Measurements from ENCODE around the gene CFAP251. TPM values are rescaled to one million over a fixed set of nuclear protein-coding genes. Genes with fewer than 3 reads are reported as not detected.

The CFAP251 gene
- total RNA-seq, 2 experiments from 2014 or later, result 1.9 to 2.2 TPM

DNA sequence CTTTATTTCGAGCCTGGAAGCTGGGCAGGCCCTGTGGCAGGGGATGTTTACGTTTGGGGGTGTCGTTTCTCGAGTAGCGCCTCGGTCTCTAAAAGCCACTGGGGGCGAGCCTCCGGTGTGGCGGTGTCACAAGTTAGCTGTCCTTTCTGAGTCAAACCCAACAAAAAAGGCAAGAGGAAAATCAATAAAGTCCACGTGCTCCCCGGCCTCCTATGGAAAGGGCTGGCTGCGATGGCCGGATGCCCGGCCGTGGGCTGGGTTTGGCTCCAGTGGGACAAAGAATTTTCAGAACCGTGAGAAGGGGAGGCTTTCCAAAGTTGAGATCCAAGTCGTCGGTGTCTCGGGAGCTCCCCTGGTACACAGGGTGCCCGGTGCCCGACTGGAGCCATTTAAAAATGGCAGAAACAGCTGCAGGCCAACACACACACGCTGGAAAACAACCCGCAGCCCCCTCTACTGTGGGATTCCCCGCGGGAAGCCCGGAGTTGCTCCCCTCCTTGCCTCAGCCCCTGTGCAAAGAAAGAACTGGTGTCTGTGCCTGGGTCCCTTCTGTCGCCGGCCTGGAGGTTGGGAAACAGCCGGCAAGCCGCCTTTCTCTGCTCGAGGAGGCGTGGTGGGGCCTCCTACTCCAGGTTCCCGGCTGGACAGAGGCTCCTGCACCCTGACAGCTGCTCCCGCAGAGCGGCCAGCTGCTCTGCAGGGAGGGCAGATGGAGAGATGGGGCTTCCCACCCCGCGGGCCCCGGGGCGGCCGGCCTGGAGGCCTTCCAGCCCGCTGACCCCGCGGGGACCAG is 105.1 kb downstream of the CFAP251 start:
- no peak for DNase-seq
- no peak overlapping the region for H3K27ac Mint-ChIP-seq
- H3K27me3 Mint-ChIP-seq, result peaks cover 33% of the 10 kb centered on the region
- H3K9me3 Mint-ChIP-seq, result peaks cover 2% of the 10 kb centered on the region
- CTCF ChIA-PET, result interaction anchor here (1.0 to 1.2 kb wide), 2 partner anchors 31 to 105 kb away, joined by 3 read pairs; partner anchors contain the start of gene CFAP251
- peak overlapping the region; percentile 70 for H3K4me3 Mint-ChIP-seq
- no peaks in the 10 kb centered on the region for H3K36me3 Mint-ChIP-seq (ENCODE audit: low read depth)
- peaks cover 11% of the 10 kb centered on the region for H3K4me1 Mint-ChIP-seq
- POLR2A ChIA-PET, result interaction anchor here (1.0 to 2.1 kb wide), 3 partner anchors 17 to 105 kb away, joined by 3 to 9 read pairs (median 5); partner anchors contain the start of gene CFAP251

DNA sequence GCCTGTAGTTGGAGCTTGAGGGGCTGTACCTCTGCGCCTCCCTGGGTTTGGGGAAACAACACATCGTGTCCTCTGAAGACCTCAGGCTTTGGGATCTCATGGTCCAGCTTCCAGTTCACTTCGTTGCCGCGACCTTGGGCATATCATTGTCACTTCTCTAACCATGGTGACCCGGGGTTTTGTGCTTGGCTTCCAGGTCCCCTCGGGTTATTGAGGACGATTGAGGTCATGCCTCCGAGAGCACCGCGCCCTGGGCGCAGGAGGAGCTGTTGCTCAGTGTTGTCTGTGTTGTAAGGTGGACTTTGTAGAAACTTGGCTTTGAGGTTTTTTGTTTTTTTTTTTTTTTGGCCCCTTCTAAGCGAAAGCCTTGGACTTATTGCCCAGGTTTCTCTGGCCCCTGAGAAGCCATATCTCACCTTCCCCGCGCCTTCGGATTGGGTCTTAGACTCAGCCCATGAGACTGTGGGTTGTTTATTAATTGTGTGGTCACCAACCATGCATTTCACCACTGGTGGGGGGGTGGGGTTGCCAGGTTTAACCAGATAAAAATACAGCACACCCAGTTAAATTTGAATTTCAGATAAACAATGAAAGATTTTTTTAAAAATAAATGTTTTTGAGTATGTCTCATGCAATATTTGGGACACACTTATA is 105.9 kb downstream of the CFAP251 start:
- Mint-ChIP-seq H3K4me1 (peaks cover 17% of the 10 kb centered on the region), H3K9me3 (no peaks in the 10 kb centered on the region), H3K4me3 (no peak overlapping the region), H3K36me3 (ENCODE audit: low read depth) (no peaks in the 10 kb centered on the region), H3K27me3 (peaks cover 33% of the 10 kb centered on the region), H3K27ac (no peak overlapping the region)
- POLR2A ChIA-PET, result interaction anchor here (1.0 to 2.1 kb wide), 2 partner anchors 18 to 105 kb away, joined by 3 to 9 read pairs; partner anchors contain the start of gene CFAP251
- CTCF ChIA-PET, result no interaction called here
- no peak for DNase-seq

DNA sequence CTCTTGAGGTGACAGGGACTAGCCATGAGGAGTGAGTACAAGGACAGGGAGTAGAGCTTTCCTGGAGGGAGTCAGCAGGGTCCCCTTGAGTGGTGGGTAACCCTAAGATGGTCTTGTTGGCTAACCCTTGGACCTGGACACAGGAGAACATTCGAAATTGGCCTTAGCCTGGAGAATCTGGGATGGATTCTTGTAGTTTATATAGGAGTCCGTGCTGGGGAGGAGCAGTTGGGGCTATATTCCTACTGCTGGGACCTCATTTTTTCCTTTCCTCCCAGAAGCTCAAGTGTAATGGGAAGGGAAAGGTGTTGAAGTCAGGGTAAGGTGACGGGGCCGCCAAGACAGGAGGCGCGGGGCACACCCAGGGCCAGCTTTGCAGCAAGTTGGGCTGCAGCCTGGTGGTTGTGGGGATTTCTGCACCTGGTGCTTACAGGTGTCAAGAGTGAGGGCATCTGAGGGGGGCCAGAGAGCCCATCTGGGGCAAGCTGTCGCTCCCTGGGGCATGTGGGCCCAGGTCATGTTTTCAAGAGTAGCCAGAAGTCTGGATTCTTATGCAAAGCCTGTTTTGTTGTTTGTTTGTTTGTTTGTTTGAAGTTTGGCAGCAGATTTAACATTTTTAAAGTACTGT is 108.4 kb downstream of the CFAP251 start:
- peaks cover 15% of the 10 kb centered on the region for H3K4me1 Mint-ChIP-seq
- no peak overlapping the region for H3K4me3 Mint-ChIP-seq
- H3K27ac Mint-ChIP-seq, result no peak overlapping the region
- no peaks in the 10 kb centered on the region for H3K36me3 Mint-ChIP-seq (ENCODE audit: low read depth)
- H3K9me3 Mint-ChIP-seq, result no peaks in the 10 kb centered on the region
- no peak for DNase-seq
- H3K27me3 Mint-ChIP-seq, result peaks cover 17% of the 10 kb centered on the region
- POLR2A ChIA-PET, result no interaction called here
- CTCF ChIA-PET, result interaction anchor here (0.6 to 1.6 kb wide), 3 partner anchors 10 to 154 kb away, joined by 3 read pairs; partner anchors contain the start of gene CFAP251

DNA sequence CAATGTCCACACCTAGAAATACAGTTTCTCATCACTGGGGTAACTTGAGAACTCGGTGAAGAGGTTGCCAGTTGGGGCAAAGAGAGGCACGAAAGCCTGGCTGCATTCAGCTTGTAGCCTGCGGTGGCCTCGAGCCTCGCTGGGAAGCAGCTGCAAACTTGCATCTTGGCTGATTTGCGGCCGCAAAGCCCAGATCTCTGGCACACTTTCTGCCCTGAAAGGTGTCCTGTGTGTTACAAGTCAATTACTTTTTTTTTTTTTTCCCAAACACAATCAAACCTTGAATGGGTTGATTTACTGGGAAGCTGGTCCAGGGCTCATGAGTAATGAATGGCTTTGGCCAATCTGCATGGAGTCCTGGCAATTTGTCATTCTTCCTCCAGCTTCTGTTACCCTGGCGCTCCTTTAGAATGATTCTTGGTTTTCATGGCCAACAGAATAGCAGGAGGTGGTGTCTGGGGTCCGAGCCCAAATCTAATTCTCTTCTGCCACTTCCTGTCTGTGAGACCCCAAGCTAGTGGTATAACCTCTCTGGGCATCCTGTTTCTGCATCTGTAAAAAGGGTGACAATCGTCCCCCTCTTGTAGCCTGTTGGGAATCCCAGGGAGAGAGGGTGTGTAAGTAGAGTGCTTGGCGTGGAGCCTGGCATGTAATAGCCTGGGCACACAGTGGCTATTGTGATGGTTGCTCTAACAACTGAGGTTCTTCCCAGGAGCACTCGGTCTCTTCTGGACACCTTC is 109.9 kb downstream of the CFAP251 start:
- no peak overlapping the region for H3K27ac Mint-ChIP-seq
- H3K4me3 Mint-ChIP-seq, result no peak overlapping the region
- H3K9me3 Mint-ChIP-seq, result no peaks in the 10 kb centered on the region
- peaks cover 11% of the 10 kb centered on the region for H3K27me3 Mint-ChIP-seq
- ChIA-PET CTCF (interaction anchor here (0.6 to 1.6 kb wide), 2 partner anchors 108 to 110 kb away, joined by 5 to 7 read pairs; partner anchors contain the start of gene CFAP251), POLR2A (no interaction called here)
- H3K4me1 Mint-ChIP-seq, result peaks cover 10% of the 10 kb centered on the region
- DNase-seq, result no peak
- no peaks in the 10 kb centered on the region for H3K36me3 Mint-ChIP-seq (ENCODE audit: low read depth)

DNA sequence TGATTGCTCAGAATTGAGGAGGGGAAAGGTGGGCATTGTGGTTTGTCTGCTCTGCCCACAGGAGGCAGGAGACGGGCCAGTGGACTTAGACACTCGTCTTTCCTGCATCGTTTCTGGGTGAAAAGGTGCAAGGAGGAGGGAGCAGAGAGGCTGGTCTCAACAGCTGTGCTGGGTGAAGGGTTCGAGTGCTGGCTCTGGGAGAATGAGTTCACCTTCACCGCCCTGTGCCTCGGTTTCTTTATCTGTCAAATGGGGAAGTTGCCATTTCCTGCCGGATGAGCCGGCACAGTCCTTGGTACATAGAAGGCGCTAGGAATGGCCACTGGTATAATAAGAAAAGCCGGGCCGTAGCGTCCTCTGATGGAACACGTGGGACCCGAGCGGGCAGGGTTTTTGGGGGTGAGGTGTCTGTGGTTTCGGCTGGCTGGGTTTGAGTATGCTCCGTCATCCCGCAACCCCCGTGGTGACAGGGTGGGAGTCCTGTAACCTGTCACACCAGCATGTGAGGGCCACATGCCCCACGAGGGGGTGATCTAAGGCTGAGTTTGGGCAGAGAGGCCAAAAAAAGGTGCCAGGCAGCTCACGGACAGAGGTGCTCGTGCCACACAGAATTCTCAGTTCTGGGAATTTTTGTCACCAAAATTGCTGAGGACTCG is 110.6 kb downstream of the CFAP251 start:
- Mint-ChIP-seq H3K4me3 (no peak overlapping the region), H3K36me3 (ENCODE audit: low read depth) (no peaks in the 10 kb centered on the region), H3K9me3 (no peaks in the 10 kb centered on the region), H3K27ac (no peak overlapping the region), H3K27me3 (peaks cover 9% of the 10 kb centered on the region), H3K4me1 (peaks cover 9% of the 10 kb centered on the region)
- DNase-seq, result peak; percentile 38
- ChIA-PET POLR2A (no interaction called here), CTCF (interaction anchor here (1.6 kb wide), 1 partner anchor 111 kb away, joined by 7 read pairs; the partner anchor contains the start of gene CFAP251)

DNA sequence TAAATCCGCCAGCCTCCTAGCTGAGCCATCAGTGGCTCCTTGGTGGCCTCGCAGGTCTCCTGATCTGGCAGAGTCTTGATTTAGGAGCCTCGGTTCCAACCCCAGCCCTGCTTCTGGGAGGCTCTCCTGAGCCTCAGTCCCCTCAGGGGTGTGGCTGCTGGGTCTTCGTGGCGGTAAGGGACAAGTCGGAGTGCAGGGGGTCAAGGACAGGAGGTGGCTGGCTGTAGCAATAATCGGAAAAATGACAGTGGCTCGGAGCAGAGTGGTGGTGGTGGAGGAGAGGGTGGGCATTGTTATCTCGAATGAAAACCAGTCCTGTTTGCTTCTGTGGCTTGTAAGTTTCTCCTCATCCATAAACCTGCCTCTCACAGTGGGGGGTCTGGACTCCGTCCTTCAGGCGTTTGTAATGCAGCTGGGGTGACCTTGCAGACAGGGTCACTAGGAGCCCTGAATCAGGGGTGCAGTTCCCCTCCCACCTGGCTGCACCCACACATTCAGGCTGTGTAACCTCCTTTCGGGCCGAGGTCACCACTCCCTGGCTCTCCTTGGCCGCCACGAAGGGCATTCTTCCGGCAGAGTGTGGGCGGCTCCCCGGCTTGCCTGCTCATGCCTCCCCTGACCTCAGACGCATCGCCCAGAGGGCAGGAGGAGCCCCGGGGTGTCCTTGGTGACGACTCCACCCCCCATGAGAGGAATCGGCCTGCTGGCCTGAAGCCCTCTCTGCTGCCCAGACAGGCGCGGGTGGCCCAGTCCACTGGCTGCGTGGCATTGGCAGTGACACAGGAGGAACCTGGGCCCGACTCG is 111.4 kb downstream of the CFAP251 start:
- no peak for DNase-seq
- Mint-ChIP-seq H3K9me3 (no peaks in the 10 kb centered on the region), H3K4me3 (no peak overlapping the region), H3K4me1 (peaks cover 9% of the 10 kb centered on the region), H3K36me3 (ENCODE audit: low read depth) (no peaks in the 10 kb centered on the region), H3K27ac (no peak overlapping the region), H3K27me3 (peaks cover 9% of the 10 kb centered on the region)
- ChIA-PET CTCF (interaction anchor here (0.6 kb wide), 1 partner anchor 312 kb away, joined by 3 read pairs; no protein-coding TSS in a partner anchor), POLR2A (no interaction called here)

DNA sequence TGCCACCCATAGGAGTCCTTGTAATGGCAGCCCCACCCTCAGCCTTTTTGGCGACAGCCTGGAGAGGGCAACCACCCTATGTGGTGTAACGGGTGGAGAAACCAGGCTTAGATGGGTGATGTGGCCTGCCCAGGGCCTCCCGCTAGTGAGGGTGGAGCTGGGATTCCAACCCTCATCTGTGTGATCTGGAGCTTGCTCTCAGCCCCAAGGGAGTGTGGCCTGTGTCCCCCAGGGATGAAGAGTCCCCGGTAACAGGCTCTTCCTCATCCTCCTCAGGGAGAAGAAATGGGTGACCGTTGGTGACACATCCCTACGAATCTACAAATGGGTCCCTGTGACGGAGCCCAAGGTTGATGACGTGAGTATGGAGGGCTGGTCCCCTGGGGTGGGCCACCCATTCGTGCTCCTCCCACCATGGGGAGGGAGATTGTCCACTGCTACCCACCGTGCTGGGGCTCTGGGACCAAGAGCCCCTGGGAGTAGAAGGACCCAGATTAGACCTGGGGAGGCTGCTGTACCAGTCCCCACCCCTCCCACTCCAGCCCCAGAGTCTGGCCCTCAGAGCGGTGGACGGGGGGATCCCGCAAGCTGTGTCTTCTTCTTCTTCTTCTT is 112.1 kb downstream of the CFAP251 start:
- H3K9me3 Mint-ChIP-seq, result no peaks in the 10 kb centered on the region
- ChIA-PET POLR2A (no interaction called here), CTCF (interaction anchor here (0.6 to 1.3 kb wide), 2 partner anchors 93 to 311 kb away, joined by 3 read pairs; no protein-coding TSS in a partner anchor)
- H3K4me1 Mint-ChIP-seq, result peaks cover 9% of the 10 kb centered on the region
- H3K36me3 Mint-ChIP-seq (ENCODE audit: low read depth), result no peaks in the 10 kb centered on the region
- H3K27ac Mint-ChIP-seq, result no peak overlapping the region
- peaks cover 9% of the 10 kb centered on the region for H3K27me3 Mint-ChIP-seq
- H3K4me3 Mint-ChIP-seq, result no peak overlapping the region
- DNase-seq, result no peak

DNA sequence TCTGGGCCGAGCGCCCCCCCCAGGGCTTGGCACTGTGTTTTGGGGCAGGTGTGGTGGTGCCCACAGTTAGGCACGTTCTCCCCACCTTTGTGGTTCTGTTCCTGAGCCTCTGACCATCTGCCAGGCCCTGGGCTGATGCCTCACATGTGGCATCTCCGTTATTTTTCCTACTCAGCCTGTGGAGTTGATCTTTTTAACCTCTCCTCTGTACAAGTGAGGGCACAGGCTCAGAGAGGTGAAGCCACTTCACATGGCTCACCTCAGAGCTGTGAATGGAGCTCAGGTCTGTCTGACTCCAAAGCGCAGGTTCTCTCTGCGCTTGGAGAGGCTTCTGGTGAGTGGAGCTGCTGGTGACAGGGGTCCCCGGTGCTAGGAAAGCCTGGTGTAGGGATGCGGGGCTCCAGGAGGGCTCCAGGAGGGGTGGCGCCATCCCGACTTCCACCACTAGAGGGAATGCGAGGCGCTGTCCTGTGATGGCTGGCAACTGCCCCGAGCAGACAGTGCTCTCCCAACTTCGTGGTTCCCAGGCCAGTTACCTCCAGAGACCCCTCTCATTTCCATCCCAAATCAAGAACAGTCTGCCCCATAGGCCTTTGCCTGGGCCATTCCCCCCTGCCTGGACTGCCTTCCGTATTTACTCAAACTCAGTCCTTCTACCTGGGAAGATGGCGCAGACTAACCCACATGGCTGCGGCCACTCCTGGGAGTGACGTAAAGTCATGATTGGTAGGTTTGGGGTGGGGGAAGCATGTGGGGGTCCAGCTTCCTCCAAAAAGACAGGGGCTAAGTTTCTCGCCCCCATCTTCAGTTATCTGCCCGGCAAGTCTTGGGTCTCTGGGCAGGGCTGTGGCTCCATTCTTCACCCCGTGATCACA is 113.2 kb downstream of the CFAP251 start:
- no peaks in the 10 kb centered on the region for H3K9me3 Mint-ChIP-seq
- peaks cover 9% of the 10 kb centered on the region for H3K4me1 Mint-ChIP-seq
- ChIA-PET POLR2A (no interaction called here), CTCF (interaction anchor here (0.7 to 1.3 kb wide), 3 partner anchors 36 to 113 kb away, joined by 3 to 4 read pairs (median 3); partner anchors contain the start of gene CFAP251)
- H3K4me3 Mint-ChIP-seq, result no peak overlapping the region
- no peaks in the 10 kb centered on the region for H3K36me3 Mint-ChIP-seq (ENCODE audit: low read depth)
- peaks cover 9% of the 10 kb centered on the region for H3K27me3 Mint-ChIP-seq
- peak; percentile 55 for DNase-seq
- H3K27ac Mint-ChIP-seq, result no peak overlapping the region

DNA sequence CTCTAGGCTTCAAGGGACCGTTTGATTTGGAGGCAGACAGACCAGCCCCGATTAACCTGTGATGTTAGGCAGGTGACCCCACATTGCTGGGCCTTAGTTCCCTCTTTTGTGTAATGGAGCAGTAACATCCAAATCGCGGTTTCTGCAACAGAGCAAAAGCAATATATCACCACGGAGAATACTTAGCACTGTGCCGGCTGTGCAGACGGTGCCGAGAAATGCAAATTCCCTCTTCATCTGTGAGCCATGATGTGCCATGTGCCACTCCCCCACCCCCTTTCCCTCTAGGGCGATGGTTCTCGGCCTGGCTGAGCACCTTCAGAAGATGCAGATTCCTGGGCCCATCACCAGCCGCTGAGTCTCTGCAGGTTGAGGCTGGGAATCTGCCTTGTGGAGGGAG is 114.2 kb downstream of the CFAP251 start:
- H3K9me3 Mint-ChIP-seq, result no peaks in the 10 kb centered on the region
- POLR2A ChIA-PET, result no interaction called here
- DNase-seq, result no peak

DNA sequence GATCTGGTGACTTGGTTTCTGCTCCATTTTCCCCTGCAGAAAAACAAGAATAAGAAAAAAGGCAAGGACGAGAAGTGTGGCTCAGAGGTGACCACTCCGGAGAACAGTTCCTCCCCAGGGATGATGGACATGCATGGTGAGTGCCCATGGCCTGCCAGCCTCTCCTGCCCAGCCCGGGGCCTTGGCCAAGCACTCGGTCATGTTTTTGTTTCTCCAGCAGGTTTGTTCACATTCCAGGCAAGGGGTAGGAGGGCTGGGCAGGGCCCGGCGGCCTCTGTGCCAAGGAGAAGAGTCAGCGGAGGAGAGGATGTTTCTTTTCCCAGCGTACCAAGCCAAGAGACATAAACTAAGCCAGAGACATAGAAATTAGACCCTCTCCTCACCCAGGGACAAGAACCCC is 116.9 kb downstream of the CFAP251 start:
- Mint-ChIP-seq H3K27ac (no peak overlapping the region), H3K4me3 (no peak overlapping the region), H3K36me3 (ENCODE audit: low read depth) (no peaks in the 10 kb centered on the region), H3K27me3 (no peaks in the 10 kb centered on the region), H3K4me1 (no peaks in the 10 kb centered on the region), H3K9me3 (no peaks in the 10 kb centered on the region)
- ChIA-PET POLR2A (no interaction called here), CTCF (no interaction called here)
- no peak for DNase-seq

More for the DNA sequence above, 114.2 kb downstream of the CFAP251 start:
- H3K36me3 Mint-ChIP-seq (ENCODE audit: low read depth), result no peaks in the 10 kb centered on the region
- H3K4me1 Mint-ChIP-seq, result peaks cover 9% of the 10 kb centered on the region
- no peak overlapping the region for H3K4me3 Mint-ChIP-seq
- H3K27ac Mint-ChIP-seq, result no peak overlapping the region
- peaks cover 6% of the 10 kb centered on the region for H3K27me3 Mint-ChIP-seq
- CTCF ChIA-PET, result interaction anchor here (1.3 kb wide), 1 partner anchor 35 kb away, joined by 3 read pairs; no protein-coding TSS in a partner anchor
